NCI-H2107 (cell line): ENCODE measurements around the gene NFIA.

Experiments used
- DNase-seq: peaks from one replicate; lab custom pipeline; 2025; lab: John Stamatoyannopoulos, UW

Gene NFIA

GRCh38 chr1:61247051-61247825 is 164.9 kb downstream of the NFIA start:
- DNase-seq: no peak

- no peak for DNase-seq
Observed at GRCh38 chr1:61247881-61248752, 165.8 kb downstream of the NFIA start.

- no peak for DNase-seq
Observed at GRCh38 chr1:61250933-61251332, 168.6 kb downstream of the NFIA start.

- DNase-seq: peak; percentile 14
Observed at GRCh38 chr1:61253059-61253735, 170.8 kb downstream of the NFIA start.

GRCh38 chr1:61253912-61254633 is 171.7 kb downstream of the NFIA start:
- DNase-seq: no peak

- no peak for DNase-seq
Observed at GRCh38 chr1:61254634-61255357, 172.4 kb downstream of the NFIA start.

GRCh38 chr1:61255358-61255703 is 173.0 kb downstream of the NFIA start:
- no peak for DNase-seq

GRCh38 chr1:61259379-61260148 is 177.2 kb downstream of the NFIA start:
- no peak for DNase-seq

- no peak for DNase-seq
Observed at GRCh38 chr1:61260171-61260570, 177.8 kb downstream of the NFIA start.

GRCh38 chr1:61261595-61261994 is 179.2 kb downstream of the NFIA start:
- no peak for DNase-seq

- DNase-seq: no peak
Observed at GRCh38 chr1:61263905-61264824, 181.8 kb downstream of the NFIA start.

- DNase-seq: no peak
Observed at GRCh38 chr1:61264825-61265242, 182.5 kb downstream of the NFIA start.

GRCh38 chr1:61265665-61266064 is 183.3 kb downstream of the NFIA start:
- DNase-seq: no peak

- DNase-seq: no peak
Observed at GRCh38 chr1:61266738-61267137, 184.4 kb downstream of the NFIA start.

GRCh38 chr1:61268546-61269240 is 186.3 kb downstream of the NFIA start:
- no peak for DNase-seq

GRCh38 chr1:61269602-61270001 is 187.2 kb downstream of the NFIA start:
- DNase-seq: no peak

GRCh38 chr1:61270107-61270506 is 187.7 kb downstream of the NFIA start:
- DNase-seq: no peak

GRCh38 chr1:61270761-61271411 is 188.5 kb downstream of the NFIA start:
- no peak for DNase-seq
